ENCODE measurements around the gene HECTD1.
"Not testable (repeated sequence)": the region's sequence is repeated elsewhere in the genome, so short reads cannot be mapped to it uniquely, and the experiment has no call there.

Gene HECTD1

DNA sequence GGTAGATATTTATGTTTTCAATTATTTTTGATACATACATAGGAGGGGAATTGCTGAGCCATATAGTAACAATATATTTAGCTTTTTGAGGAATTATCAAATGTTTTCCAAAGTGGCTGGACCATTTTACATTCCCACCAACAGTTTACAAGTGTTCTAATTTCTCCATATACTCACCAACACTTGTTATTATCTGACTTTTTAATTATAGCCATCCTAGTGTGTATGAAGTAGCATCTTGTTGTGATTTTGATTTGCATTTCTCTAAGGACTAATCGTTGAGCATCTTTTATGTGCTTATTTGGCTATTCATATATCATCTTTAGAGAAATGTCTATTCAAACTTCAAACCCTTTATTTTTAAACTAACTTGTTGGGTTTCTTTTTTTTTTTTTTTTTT is 17.2 kb upstream of the HECTD1 start:
- DNase-seq: no peak

DNA sequence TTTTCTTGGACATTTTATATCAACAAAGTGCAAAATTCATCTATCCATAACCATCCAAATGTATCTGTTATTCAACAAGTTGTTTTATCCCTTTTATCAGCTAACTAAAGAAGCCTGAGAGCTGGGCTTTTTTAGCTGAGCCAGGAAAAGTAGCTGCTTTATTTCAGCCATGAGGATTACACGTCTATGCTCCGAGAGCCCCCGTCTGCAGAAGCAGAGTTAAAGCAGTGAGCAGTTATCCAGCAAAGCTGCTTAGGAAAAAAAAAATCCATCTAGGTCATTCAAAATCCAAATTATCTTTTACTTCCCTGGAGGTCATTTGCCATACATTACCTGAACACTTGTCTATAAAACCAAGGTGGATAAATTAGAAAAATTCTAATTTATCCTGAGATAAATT is 15.7 kb upstream of the HECTD1 start:
- DNase-seq: no peak

- DNase-seq: no peak
Observed at GRCh38 chr14:31222834-31223233, 15.2 kb upstream of the HECTD1 start.

- DNase-seq: no peak
Observed at GRCh38 chr14:31221266-31221665, 13.7 kb upstream of the HECTD1 start.

DNA sequence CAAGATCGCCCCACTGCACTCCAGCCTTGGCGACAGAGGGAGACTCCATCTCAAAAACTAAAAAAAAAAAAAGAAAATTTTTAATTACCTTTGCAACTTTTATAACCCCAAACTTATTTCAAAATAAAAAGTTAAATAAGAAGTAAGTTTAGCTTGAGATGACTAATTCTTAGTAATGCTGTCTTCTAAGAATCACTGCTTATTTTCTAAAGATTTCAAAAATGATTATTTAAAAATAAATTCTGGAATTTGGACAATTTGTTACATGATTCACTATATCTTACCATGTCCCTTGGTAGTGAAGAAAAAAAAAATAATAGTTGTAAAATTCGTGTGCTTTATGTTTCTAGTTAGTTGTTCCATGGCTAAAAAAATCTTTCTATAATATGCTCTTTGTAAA is 11.6 kb upstream of the HECTD1 start:
- DNase-seq: no peak

GRCh38 chr14:31216359-31216758 is 8.8 kb upstream of the HECTD1 start:
- no peak for DNase-seq

GRCh38 chr14:31212893-31213292 is 5.3 kb upstream of the HECTD1 start:
- no peak for DNase-seq

DNA sequence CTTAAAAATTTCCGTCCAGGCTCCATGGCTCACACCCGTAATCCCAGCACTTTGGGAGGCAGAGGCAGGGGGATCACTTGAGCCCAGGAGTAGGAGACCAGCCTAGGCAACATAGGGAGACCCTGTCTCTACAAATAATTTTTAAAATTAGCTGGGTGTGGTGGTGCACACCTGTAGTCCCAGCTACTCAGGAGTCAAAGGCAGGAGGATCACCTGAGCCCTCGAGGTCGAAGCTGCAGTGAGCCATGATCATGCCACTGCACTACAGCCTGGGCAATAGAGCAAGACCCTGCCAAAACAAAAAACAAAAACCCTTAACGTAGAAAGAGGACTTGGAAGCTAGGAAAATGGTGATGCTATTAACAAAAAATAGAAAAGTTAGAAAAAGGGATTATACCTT is 2.0 kb upstream of the HECTD1 start:
- DNase-seq: no peak

GRCh38 chr14:31208546-31209424 is 1.2 kb upstream of the HECTD1 start:
- DNase-seq: no peak

- no peak for DNase-seq
Observed at GRCh38 chr14:31207287-31207754, 272 bp downstream of the HECTD1 start.

DNA sequence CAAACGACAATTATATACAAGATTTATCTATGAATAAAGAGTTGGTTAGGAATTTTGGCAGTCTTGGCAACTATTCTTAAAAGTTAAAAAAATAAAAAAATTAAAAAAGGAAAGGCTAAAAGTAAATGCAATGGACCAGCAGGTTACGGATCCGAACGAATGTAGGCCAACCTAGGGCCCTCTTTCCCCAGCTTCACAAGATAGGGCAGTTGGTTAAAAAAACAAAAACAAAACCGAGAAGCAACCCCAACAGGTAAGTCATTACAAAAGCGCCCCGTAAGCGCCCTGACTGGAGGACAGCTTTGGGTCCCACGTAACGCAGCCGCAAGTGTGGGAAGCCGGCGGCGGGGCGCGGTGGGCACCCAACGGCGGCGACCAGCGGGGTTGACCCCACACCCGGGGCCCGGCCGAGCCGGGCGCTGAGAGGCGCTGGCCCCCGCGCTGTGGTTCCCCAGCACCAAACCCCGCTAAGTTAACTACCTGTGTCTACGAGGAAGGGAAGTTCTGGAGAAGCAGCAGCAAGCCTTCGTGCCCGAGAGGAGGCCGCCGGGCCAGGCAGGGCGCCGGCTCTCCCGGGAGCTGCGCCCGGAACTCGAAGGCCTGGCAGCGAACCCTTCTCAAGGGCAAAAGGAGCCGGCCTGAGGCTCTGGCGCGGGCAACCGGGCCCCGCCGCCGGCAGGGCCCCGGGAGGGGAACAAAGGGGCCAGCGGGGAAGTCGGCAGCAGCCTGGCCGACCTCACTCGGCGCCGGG is 882 bp downstream of the HECTD1 start:
- DNase-seq: peak; percentile 54

GRCh38 chr14:31205681-31206535 is 1.7 kb downstream of the HECTD1 start:
- no peak for DNase-seq

- DNase-seq: no peak
Observed at GRCh38 chr14:31204593-31205534, 2.7 kb downstream of the HECTD1 start.

- not testable (repeated sequence) for DNase-seq
Observed at GRCh38 chr14:31203899-31204592, 3.5 kb downstream of the HECTD1 start.

DNA sequence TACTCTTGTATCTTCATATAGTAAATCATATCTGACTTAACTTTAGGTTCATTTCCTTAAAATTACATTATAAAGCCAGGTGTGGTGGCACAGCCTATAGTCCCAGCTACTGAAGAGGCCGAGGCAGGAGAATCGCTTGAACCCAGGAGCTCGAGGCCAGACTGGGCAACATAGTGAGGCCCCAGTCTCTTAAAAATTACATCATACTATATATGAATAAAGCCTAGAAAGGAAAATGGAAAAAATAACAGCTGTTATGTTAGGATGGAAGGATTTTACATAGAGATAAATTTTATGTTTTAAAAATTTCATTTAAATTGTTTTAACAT is 4.2 kb downstream of the HECTD1 start:
- DNase-seq: no peak

- no peak for DNase-seq
Observed at GRCh38 chr14:31201111-31201510, 6.5 kb downstream of the HECTD1 start.

- DNase-seq: no peak
Observed at GRCh38 chr14:31200702-31200990, 6.9 kb downstream of the HECTD1 start.

- no peak for DNase-seq
Observed at GRCh38 chr14:31197671-31198070, 9.9 kb downstream of the HECTD1 start.

DNA sequence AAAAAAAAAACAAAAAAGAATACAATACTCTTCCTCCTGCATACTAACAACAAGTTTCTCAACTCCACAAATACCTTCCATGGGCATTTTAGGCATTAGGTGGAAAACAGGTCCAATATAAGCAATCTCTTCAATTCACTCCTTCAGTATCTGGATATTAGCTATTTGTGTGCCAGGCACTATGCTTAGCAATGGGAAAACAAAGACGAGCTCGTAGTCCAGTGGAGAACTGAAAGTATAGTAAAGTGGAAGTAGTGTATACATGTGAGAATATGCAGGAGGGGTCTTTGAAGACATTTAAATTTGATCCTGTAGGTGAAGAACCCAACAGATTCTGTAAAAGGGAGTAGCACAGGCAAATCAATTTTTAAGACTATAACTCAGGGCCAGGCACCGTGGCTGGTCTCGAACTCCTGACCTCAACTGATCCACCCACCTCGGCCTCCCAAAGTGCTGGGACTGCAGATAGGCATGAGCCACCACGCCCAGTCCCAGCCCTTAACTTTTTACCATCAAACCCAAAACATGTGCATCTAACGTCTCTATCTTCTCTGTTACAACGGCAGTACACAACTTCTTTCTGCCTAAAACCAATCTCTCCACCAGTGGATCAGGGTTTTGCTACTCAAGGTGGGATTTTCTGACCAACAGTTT is 10.6 kb downstream of the HECTD1 start:
- no peak for DNase-seq

DNA sequence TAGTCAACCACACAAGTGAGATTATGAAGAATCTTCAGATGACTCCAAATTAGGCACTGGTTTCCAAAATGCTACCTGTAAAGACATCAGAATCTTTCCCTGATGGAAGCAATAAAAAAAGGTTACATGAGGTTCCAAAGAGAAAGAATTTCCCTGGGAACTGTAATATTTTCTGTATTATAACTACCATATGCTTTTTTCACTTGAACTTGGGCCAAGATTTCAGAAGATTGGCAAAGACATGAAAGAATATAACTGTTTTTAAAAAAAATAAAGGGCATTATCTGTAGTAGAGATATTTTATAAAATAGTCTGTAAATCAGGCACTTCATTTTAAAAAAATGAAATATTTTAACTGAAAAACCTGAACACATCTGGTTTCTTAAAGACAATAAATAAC is 12.9 kb downstream of the HECTD1 start:
- no peak for DNase-seq

- no peak for DNase-seq
Observed at GRCh38 chr14:31194095-31194494, 13.5 kb downstream of the HECTD1 start.
